ENCODE data around the gene OR2M5.

OR2M5 gene, protein sequence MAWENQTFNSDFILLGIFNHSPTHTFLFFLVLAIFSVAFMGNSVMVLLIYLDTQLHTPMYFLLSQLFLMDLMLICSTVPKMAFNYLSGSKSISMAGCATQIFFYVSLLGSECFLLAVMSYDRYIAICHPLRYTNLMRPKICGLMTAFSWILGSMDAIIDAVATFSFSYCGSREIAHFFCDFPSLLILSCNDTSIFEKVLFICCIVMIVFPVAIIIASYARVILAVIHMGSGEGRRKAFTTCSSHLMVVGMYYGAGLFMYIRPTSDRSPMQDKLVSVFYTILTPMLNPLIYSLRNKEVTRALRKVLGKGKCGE

GRCh38 chr1:248144513-248145198, at the start of gene OR2M5:
Gene OR2M5, plus strand, starts transcription at chr1:248145148. Its CDS starts 0 bp downstream, at chr1:248145148.
- no peak for DNase-seq (ENCODE audit: low spot score)

DNA sequence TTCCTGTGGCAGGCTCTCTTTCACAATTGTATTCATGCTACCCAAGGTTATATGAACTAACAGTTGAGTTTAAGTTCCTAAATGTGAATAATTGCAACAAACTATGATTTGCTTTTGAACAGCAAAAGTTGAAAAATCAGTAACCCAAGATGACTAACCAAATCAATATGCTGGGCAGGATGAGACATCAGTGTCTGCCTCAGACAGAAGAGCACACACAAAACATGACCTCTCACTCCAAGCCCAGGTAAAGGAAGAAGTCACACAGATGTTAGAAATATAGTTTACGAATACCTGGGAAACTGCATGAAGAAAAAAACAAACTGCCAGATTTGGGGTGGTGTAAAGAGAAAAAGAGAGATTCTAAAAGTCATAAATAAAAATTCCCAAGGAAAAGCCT, 46.4 kb upstream of the OR2M5 start:
- DNase-seq (ENCODE audit: low spot score): no peak

DNA sequence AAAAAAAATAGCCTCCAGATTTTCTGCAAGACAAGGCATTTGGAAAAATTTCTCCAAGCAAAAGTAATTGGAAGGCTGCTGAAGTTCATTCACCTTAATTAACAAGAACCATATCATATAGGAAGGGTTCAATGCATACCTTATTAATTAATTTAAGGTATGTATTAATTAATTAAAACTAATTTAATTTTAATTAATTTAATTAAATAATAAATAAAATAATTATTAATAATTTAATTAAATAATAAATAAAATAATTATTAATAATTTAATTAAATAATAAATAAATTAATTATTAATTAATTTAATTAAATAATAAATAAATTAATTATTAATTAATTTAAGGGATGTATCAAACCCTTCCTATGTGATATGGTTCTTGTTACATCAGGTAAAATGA, 42.1 kb upstream of the OR2M5 start:
- no peak for DNase-seq (ENCODE audit: low spot score)

DNA sequence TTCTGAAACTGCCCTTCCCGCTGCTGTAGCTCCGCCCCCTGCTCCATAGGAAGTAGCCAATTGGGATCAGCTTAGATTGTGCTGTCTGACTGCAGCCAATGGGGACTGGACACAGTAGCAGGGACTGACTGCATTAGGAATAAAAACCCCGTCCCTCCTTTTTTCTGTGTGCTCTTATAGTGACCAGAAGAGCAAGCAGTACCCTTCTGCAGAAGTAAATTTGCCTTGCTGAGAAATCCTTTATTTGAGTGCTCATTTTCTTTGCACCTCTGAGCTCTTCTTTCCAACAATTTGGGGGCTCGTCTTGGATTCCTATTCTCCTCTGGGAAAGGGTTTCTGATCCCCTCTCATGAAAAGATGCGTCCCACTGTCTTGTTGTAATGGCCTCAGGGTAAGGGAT, 33.8 kb upstream of the OR2M5 start:
- DNase-seq (ENCODE audit: low spot score): no peak

- DNase-seq (ENCODE audit: low spot score): no peak
These were observed 30.1 kb upstream of the OR2M5 start for GRCh38 chr1:248114890-248115289.

GRCh38 chr1:248127653-248128052, 17.3 kb upstream of the OR2M5 start:
- no peak for DNase-seq (ENCODE audit: low spot score)

- no peak for DNase-seq (ENCODE audit: low spot score)
These were observed 8.1 kb upstream of the OR2M5 start for GRCh38 chr1:248136811-248137210.

- DNase-seq (ENCODE audit: low spot score): no peak
These were observed 4.1 kb upstream of the OR2M5 start for GRCh38 chr1:248140846-248141245.

GRCh38 chr1:248143311-248143710, 1.6 kb upstream of the OR2M5 start:
- DNase-seq (ENCODE audit: low spot score): no peak

DNA sequence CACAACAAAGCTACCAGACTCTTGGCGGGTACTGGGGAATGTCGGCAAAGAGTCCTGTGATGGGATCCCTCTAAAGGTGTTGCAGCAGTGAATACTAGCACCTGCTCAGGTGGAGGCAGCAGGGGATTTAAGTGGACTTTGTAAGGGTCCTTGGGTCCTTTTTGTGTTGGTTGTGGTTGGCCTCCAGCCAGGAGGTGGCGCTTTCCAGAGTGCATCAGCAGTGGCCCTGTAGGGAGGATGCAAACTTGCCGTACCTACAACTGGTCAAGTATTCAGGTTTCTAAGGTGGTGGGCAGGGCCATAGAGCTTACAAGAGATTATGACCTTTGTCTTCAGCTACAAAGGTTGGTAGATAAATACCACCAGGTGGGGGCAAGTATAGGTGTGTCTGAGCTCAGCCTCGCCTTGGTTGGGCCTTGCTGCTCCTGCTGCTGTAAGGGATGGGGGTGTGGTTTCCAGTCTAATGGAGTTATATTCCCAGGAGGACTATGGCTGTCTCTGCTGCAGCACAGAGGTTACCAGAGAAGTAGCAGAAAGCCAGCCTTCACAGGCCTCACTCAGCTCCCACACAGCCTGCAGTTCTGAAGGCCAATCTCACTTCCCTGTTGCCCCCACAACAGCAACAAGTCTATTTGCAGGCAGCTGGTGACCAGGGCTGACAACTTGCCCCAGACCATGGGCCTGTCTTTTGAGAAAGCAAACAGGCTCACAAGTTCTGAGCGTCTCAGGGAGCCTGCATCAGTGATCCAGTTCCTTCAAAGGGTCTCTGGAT, 7.3 kb downstream of the OR2M5 start:
- no peak for DNase-seq (ENCODE audit: low spot score)

DNA sequence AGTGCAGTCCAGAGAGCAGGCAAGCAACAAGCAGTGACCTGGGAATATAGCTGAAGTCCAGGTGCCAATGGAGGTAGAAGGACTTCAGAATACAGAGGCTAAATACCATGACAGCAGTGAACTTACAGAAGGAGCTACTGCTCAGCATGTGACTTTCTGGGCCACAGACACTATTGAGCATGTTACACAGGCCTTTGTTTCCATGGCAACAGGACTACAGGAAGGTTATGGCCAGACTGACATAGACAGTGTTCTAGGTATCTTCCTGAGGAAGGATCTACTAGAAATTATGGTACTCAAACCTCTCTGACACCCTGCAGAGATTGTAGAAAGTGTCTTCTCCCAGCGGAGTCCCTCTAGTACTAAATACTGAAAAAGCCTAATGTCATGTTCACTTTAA, 11.0 kb downstream of the OR2M5 start:
- DNase-seq (ENCODE audit: low spot score): no peak

DNA sequence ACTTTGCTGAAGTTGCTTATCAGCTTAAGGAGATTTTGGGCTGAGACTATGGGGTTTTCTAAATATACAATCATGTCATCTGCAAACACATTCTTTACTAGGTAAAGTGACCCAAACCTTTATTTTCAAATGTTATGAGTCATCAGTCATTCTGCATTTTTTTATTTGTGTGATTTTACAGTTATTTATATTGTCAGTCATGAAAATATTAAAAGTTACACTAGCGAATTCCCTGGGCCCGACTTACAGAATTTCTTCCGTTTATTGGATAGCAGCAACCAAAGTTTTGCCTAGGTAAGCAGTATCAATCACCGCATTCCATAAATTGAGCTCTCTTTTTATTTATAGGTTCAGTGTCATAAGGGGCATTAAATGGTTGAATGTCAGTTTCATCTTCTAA, 13.8 kb downstream of the OR2M5 start:
- DNase-seq (ENCODE audit: low spot score): no peak

DNA sequence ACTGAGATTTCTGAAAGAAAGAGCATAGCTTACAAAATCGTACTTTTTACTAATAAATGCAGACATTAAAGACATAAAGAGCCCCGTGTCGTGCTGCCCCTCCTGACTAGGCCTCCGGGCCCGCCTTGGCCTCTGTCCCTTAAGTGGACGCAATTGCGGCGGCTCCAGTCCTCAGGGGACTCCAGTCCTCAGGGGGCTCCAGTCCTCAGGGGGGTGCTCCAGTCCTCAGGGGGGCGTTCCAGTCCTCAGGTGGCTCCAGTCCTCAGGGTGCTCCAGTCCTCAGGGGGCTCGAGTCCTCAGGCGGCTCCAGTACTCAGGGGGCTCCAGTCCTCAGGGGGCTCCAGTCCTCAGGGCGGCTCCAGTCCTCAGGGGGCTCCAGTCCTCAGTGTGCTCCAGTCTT, 19.1 kb downstream of the OR2M5 start:
- DNase-seq (ENCODE audit: low spot score): no peak

GRCh38 chr1:248165186-248165585, 20.2 kb downstream of the OR2M5 start:
- DNase-seq (ENCODE audit: low spot score): no peak

- DNase-seq (ENCODE audit: low spot score): no peak
These were observed 29.6 kb downstream of the OR2M5 start, which contains the start of gene OR2M2 for GRCh38 chr1:248174521-248174920. Gene OR2M2, plus strand, starts transcription at chr1:248174821. Its CDS starts 5,165 bp downstream, at chr1:248179986.

- no peak for DNase-seq (ENCODE audit: low spot score)
These were observed 39.0 kb downstream of the OR2M5 start for GRCh38 chr1:248183996-248184395.

DNA sequence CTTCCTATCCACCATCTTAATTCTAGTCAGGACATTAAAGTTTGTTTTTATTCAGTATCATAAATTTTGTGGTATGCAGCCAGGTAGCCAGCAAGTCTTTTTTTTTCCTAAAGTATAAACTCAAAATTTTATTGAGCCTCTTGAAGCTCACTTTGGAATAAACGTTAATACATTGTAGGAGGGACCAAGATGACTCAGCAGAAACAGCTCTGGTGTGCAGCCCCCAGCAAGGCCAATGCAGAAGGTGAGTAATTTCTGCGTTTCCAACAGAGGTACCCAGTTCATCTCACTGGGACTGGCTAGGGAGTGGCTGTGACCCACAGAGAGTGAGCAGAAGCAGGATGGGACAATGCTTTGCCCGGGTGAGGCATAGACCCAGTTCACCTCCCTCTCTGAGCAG, 42.4 kb downstream of the OR2M5 start:
- DNase-seq (ENCODE audit: low spot score): no peak

DNA sequence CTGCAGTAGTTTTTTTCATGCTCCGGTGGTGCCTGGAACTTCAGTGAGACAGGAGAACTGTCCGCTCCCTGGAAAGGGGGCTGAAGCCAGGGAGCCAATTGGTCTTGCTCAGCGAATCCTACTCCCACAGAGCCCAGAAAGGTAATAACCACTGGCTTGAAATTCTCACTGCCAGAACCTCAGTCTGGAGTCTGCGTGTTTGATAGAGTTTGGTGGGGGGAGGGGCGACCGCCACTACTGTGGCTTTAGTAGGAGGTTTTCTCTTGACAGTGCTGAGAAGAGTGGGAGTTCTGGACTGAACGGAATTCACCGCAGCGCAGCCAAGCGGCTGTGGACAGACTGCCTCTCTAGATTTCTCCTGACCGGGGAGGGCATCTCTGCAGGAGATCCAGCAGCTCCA, 44.1 kb downstream of the OR2M5 start:
- no peak for DNase-seq (ENCODE audit: low spot score)

DNA sequence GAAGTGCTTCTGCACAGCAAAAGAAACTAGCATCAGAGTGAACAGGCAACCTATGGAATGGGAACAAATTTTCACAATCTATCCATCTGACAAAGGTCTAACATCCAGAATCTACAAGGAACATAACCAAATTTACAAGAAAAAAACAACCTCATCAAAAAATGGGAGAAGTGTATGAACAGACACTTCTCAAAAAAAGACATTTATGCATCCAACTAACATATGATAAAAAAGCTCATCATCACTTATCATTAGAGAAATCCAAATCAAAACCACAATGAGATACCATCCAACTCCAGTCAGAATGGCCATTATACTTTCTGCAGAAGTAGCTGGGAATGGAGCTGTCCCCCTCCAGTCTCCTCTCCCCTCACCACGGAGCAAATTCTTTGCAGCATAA, 49.2 kb downstream of the OR2M5 start:
- no peak for DNase-seq (ENCODE audit: low spot score)

All from AG08396 (cell line).